NOMO-1 (cell line): ENCODE measurements around the gene TMEM39A.

Experiments used
- DNase-seq, 2 experiments: peaks; one replicate each; lab custom pipeline; 2025; ENCODE audit not compliant: unreplicated experiment in 2 of 2; lab: John Stamatoyannopoulos, UW

TMEM39A gene

DNA sequence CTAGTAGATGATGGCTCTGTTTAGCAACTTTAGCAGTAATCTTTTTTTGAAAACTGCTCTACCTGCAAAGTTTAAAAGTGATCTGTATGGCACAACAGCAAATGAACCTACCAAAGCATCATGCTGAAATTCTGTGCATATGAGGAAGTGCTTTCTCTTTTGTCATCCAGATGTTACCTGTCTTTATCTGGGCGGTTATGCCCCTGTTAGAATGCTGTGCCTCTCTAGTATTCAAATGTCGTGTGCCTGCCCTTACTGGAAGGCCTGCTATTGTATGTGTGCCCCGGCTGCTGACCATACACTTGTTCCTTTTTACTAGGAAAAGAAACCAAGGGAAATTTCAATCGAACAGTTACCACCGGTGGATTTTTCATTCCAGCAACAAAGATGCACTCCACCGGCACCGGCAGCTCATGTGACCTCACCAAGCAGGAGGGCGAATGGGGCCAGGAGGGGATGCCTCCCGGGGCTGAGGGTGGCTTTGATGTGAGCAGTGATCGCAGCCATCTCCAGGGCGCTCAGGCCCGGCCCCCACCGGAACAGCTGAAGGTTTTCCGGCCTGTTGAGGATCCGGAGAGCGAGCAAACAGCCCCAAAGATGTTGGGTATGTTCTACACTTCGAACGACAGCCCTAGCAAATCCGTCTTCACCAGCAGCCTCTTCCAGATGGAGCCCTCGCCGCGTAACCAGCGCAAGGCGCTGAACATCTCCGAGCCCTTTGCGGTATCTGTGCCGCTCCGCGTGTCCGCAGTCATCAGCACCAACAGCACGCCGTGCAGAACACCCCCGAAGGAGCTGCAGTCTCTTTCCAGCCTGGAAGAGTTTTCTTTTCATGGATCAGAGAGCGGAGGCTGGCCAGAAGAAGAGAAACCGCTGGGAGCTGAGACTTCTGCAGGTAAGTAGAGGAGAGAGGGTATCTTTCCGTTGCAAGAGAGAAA, 61.6 kb downstream of the TMEM39A start:
- DNase-seq, result no peak

DNA sequence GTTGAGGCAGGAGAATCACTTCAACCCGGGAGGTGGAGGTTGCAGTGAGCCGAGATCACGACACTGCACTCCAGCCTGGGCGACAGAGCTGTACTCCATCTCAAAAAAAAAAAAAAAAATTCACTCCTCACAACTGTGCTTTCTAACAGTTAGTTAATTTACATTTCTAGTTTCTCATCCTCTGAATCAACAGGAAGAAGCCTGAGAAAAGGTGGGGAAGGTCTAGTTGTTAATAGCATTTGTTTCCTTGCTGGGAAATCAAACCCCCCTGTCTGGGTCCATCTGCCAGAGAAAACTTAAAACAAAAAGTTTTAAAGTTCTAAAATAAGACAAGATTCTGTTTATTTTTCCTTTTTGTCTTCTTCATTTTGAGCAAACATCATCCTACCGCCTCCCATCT, 62.3 kb downstream of the TMEM39A start:
- no peak for DNase-seq

DNA sequence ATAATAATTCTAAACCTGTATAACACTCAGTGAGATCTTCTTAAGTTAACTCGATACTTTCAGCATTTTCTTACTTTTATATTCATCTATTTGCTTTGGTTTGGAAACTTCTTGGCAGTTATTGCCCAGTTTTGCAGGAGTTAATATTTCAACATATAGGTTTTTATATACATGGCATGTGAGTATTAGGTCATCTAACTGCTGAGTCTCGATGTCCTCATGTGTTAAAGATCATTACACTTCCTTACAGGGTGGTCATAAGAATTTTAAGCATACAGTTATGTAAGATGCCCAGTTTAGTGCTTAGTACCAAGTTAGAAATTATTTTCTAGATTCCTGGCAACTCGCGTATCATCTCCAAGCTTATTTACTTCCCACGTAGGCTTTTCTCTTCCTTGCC, 62.9 kb downstream of the TMEM39A start:
- no peak for DNase-seq

DNA sequence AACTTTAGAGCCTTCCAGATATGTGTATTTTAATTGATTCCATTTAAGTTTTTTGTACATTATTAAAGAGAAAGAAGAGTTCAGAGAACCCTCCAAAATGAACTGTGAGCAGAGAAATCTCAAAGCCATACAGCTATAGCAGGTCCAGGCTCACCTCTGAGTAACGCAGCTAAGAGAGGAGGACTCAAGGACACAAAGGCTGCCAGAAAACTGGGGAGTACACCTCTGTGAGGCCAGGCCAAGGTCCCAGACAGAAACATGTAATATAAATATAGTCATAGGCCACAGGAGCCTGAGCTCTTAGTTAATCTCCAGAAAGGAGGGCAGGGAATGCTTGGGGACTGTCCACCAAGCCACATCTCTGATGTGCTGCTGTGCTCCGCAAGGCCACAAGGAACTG, 66.5 kb downstream of the TMEM39A start:
- no peak for DNase-seq

DNA sequence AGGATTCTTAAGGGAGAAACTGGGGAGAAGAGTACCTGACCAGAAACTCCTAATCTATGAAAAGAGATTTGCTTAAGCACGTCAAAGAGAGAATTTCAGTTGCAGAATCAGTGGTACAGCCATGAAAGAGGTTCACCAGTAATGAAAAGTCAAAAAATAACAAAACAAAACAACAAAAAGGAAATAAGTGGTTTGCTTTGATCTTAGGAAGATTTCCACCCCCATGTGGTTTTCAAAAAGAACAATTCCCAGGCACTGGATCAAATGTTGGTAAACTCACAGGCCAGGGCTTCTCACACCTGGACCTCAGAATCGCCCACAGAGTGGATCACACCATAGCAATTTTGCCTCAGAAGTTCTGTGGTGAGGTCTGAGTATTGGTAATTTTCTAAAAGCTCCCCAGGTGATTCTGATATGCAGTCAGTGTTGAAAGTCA, 67.5 kb downstream of the TMEM39A start:
- DNase-seq, result no peak

DNA sequence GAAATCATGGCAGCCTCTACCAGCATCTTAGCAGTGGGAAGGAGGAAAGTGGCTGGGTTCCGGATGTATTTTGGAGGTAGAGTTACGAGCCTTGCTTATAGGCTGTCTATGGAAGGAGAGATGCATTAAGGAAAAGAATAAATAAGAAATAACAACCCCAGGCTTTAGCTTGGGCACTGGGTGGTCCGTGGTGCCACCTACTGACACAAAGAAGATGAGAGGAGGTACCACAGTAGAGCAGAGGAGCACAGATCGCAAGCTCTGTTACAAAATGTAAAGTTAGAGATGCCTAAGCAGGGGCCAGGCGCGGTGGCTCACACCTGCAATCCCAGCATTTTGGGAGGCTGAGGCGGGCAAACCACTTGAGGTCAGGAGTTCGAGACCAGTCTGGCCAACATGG, 74.8 kb downstream of the TMEM39A start:
- no peak for DNase-seq

DNA sequence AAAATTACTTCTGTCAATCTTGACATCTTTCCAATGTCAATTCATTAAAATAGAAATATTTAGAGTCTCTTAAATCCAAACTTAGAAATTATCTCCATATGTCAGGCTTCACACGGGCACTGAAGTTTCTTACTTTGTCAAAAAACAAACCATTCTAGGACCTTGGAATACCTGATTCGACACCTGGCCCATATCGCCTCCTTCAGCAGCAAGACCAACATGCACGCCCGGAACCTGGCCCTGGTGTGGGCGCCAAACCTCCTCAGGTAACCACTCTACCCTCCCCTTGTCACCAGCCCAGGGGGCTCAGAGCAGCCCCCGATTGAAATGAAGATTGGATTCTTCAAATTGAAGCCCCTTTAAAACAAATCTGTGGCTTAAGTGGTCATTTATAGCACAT, 81.3 kb downstream of the TMEM39A start:
- no peak for DNase-seq

DNA sequence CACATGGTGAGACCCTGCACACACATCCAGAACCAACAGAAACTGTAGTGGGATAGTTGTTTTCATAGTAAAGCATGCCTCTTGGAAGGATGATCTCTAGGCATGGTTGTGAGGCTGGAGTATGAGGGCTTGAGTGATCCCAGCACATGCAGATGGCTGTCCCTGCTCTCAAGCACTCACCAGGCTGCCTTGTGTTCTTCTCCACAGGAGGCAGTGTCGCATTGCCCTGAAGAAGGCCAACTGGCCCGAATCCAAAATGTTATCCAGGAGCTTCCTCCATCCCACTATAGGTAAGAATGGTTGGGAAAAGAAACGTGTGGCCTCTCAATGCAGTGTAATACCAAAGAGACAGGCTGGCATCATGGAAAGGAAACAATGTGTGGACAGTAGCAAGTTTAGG, 82.7 kb downstream of the TMEM39A start:
- DNase-seq, result no peak
